Caki2 (cell line): ENCODE data around the gene DNAJA3. TPM values are rescaled to one million over a fixed set of nuclear protein-coding genes. Genes with fewer than 3 reads are reported as not detected.

Experiments used
- DNase-seq: peaks from one replicate; pipeline ENCODE4 v3.0.0-alpha.2; 2015; ENCODE audit warnings: low read depth
- in situ Hi-C: cut with HindIII; loops from 2 replicates; pipeline ENCODE4 v1.10.0; 2016; ENCODE audit warnings: low sequenced_read_pairs, low pct_unique_long_range_greater_than_20kb, mixed read lengths
- total RNA-seq: library from RNA; depleted of rRNA; stranded (reverse); fragments of >200 nt; shearing (Covaris generic); gene quantifications from 2 replicates; pipeline ENCODE4 v1.2.3, GENCODE V29; 2014; ENCODE audit warnings: low replicate concordance

DNAJA3 gene
- total RNA-seq, 1 experiment from 2014 or later, result 106 TPM

DNA sequence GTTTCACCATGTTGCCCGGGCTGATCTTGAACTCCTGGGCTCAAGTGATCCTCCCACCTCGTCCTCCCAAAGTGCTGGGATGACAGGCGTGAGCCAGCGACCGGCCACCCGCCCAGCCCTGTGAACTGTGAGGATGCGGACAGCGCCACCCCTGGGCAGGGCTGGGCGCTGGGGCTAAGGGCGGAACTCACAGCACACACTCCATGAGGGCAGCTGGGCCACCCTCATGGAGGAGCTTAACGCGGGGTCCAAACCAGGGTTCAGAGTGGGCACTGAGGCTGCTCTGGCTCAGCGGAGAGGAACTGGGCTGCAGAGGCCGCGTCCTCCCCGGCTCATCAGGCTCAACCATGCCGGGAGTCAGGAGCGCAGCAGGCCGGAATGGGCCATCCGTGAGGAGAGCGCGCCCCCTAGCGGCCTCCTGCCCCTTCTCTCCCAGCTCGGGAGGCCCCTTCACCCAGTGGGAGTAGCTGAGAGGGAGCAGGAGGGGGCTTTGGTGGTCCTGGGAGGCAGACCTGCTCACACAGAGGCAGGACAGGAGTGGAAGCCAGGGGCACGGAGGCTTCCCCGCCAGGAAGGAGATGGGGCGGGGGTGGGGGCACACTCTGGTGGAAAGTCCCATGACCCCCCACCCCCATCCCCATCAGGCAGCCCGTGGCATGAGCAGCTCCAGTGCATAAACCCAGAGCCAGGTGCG lies 23.1 kb upstream of the DNAJA3 start:
- peak; percentile 79 for DNase-seq

DNA sequence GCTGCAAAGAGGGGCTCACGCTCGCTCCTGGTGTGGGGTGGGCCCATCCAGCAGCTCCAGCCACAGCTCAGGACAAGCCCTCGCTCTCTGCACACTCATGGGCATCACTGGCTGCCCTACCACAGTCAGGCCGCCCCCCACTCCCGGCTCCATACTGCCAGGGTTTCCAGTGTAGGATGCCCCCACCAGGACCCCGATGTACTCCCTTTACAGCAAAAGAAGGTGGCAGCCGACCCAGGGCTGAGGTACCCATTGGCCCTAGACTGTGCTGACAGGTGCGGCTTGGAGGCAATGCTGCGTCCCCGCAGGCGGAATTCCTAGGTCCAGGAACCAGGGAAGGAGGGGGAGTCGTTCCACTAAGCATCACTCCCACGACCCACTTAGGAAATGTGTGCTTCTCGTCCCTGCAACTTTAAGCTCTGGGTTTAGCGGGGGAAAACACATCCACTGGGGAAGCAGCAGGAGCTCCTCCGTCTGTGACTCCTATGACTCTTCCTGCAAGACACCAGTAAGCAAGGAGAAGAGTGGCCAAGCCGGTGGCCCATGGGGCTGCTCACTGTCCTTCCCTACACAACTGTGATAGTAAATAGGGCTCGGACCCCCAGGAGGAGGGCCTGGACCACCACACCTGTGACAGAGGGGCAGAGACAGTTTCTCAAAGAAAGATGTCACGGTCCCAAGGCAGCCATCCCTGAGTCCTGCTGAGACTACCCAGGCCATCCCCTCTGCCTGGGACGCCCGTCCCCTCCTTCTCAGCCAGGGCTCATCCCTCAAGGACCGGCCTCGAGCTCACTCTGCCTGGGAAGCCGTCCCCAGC lies 22.3 kb upstream of the DNAJA3 start:
- no peak for DNase-seq
- in situ Hi-C loops, result no loop called here

More for the DNA sequence above, 23.1 kb upstream of the DNAJA3 start:
- in situ Hi-C loops, result no loop called here

DNA sequence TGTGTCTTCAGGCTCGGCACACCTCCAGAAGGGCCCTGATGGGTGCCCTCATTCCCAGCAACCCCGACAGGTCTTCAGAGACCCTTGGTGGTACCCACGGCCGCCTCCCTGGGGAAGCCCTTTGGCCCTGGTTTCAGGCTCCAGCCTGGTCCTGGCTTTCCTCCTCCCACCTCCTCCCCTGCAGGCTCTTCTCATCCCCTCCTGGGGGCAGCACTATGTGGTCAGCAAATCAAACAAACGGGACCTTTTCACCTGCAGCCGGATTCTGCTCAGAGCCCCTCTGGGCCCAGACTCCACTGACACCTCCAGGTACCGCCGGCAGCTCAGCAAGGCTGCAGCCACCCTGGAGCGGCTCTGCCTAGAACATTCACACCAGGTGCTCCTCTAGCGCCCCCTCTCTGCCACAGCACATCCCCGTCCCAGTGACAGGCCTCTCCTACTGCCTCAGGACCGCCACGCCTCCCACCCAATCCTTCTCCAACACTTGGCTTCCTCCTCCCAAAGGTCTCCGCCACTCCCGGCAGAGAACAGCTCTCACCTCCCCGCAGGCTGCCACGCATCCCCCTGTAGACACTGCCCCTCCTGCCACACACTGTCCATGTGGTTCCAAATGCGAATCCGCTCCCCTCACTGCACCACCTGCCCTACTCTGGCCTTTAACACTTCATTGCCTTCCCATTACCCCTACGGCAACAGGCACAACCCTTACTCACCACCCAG lies 21.3 kb upstream of the DNAJA3 start:
- DNase-seq, result peak; percentile 45
- in situ Hi-C loops, result no loop called here

DNA sequence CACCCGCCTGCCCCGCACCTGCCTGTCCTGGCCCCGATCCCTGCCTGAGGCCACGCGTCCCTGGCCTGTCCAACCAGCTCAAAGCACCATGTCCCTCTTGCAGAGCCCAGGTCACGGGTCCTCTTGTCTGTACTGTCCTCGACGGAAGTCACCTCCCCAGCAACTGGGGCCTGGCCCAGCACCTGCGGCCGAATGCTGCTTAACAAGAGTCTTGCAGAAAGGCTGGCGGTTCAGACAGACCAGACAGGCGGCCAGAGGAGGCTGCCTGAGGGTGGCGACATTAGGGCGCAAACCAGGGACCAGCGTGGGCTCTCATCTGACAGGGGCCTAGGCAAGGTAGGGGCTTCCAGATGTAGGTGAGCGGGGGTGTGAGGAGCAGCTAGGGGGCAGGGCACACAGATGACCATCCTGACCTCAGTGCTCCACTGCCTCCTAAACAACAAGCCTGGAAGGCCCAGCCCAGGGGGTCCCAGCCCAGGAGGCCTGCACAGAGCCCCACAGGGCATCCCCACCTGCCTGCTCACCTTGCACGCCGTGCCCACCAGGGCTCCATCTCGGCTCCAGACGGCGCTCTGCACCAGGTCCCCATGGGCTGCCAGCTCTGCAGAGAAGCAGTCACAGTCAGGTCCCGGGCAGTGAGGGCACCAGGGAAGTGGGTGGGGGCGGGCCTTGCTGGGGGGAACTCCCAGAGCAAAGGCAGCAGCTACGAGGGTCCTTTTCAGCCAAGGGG lies 20.5 kb upstream of the DNAJA3 start:
- in situ Hi-C loops, result no loop called here
- no peak for DNase-seq

DNA sequence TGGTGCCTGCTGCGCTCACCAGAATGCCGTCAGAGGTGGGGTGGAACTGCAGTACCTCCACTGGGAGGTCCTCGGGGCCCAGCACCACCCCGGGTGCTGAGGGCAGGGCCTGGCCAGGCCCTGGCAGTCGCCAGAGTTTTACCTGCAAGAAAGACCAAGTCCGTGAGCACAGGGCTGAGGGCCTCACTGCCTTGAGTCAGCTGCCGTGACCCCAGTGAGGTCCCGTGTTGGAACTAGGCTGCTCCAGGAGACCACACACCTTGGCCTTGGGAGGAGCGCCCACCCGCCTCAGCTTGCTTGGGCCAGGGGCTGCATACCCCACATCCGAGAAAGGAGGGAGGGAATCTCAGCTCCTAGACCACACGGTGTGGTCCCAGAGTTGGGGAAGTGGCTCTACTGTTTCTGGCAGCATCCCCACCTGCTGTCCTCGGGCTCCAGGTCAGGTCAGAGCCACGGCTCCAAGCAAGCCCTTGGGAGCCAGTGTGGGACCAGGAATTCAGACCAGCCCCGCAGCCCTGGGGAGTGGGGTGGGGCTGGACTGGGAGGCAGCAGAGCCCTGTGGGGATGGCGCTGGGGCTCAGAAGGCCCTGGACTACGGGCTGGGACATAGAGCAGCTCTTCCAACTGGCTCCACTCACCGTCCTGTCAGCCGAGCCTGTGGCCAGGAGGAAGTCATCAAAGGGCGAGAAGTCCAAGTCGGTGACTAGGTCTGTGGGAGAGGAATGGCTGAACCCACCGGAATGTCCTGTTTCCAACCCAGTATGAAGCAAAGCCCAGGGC lies 17.9 kb upstream of the DNAJA3 start:
- DNase-seq, result no peak
- in situ Hi-C loops, result no loop called here

DNA sequence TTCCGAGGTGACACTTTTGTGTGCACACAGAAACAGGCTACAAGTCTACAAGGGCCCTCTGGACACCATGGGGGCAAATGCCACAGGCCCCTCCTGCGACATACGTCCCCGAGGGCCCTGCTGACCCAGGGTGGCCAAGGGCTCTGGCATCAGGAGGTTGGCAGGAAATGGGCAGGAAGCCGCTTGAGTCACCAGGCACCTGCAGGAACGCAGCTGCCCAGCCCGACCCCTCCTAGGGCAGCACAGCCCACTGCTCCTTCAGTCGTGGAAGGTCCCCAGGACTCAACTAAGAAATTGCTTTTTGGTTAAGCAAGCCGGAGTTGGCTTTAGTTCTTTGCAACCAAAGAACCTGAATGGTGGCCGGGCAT lies 17.4 kb upstream of the DNAJA3 start:
- in situ Hi-C loops, result no loop called here
- no peak for DNase-seq

DNA sequence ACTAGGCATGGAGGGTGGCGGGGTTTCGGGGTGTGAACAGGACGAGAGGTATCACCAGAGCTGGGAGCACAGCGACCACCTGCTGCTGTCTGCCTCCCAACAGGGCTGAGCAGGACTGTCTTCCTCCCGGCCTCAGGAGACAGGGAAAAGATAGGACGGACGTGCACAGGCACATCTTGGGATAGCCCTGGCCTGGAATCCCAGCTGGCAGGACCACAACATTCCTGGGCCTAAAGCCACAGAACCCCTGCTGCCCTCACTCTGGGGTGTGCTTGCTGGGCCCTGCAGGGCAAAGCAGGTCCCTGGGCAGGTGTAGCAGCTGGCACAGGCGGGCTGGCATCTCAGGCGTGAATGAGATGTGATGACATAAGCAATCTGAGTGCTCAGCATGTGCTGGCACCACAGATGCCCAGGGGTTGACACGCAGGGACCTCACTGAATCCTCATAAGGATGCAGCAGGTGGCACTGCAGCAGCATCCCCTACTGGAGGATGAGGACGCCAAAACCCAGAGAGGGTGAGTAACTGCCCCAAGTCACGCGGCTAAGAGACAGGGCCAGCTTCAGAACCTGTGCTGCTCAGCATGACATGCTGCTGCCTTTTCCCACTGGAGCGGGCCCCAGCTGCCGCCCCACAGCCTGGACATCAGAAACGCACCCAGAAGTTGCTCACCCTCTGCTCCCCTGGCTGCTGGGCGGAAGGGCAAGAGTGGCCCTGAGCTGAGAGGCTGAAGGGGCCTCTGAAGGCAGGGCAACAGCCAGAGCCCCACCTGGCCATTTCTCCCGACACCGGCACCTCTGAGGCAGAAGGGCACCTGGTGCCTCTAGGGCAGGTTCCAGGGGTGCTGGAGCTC lies 16.4 kb upstream of the DNAJA3 start:
- in situ Hi-C loops, result no loop called here
- DNase-seq, result no peak

DNA sequence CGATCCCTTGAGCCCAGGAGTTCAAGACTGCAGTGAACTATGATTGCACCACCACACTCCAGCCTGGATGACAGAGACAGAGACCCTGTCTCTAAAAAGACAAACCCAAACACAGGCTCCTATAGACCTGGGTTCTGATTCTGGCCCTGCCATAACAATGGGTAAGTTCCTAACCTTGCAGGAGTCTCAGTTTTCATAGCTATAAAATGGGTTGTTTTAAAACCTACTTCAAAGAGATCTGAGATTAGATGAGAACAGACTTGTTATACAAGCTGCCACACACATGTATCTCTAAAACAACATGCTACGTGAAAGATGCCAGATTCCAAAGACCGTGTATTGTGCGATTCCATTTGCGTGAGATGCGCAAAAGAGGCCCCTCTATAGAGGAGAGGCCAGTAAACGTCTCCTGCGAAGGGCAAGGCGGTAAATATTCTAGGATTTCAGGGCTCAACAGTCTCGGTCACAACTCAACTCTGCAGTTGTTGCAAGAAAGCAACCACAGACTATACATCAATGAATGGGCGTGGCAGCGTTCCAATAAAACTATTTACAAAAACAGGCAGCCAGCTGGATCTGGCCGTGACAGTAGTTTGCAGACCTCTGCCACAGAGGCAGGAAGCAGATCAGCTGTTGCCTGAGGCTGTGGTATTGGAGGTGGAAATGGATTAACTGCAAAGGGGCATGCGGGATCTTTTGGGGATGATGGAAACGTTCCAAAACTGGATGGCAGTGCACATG lies 15.2 kb upstream of the DNAJA3 start:
- no peak for DNase-seq
- in situ Hi-C loops, result no loop called here

DNA sequence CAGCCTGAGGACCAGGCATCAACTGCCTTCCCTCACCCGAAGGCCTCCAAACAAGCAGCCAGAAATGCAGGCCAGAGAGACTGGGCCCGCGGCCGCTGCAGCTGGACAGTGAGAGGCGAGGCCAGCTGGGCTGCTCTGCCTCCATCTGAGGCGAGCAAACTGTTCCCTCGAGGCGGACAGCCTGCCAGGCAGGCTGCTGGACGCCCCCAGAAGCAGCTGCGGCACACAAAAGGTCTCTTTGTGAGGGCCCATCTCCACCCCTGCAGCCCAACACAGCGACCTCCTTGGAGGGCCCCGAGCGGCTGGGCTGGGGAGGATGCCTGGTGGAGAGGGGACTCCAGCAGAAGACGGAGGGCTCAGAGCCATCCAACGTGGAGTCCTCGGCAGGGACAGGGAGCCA lies 14.0 kb upstream of the DNAJA3 start:
- in situ Hi-C loops, result no loop called here
- no peak for DNase-seq

DNA sequence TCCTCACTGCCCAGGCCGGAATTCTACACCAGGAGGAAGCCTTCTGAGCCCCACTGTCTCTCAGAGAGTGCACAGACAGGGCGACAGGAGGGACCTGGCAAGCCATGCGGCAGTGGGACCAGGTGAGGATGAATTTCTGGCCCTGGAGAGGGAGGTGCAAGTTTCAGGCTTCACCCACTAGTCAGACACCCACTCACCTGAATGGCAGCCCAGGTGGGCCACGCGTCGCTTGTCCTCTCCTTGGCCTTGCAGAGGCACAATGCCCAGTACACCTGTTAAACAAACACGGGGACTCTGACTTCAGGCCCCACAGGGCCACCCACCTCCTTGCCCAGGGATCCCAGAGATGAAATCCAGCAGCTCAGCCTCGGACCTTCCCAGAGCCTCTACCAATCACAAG lies 13.5 kb upstream of the DNAJA3 start:
- in situ Hi-C loops, result no loop called here
- DNase-seq, result no peak

DNA sequence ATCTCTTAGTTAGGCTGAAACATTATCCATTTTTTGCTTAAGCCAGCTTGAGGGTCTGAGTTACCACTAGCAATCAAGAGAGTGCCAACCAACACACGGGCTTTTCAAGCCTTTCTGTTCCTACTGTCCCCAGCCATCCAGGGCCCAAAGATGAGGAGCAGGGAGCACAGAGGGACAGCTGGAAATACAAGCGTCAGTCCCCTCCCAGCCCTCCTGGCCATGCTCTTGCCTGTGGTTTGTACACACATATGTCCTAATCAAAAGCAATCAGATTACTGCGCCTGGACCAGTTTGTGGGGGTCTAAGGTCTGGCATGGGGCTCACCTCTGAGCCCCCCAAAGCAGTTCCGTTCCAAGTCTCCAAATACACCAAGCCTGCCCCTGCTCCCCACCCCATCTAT lies 12.8 kb upstream of the DNAJA3 start:
- no peak for DNase-seq
- in situ Hi-C loops, result no loop called here

DNA sequence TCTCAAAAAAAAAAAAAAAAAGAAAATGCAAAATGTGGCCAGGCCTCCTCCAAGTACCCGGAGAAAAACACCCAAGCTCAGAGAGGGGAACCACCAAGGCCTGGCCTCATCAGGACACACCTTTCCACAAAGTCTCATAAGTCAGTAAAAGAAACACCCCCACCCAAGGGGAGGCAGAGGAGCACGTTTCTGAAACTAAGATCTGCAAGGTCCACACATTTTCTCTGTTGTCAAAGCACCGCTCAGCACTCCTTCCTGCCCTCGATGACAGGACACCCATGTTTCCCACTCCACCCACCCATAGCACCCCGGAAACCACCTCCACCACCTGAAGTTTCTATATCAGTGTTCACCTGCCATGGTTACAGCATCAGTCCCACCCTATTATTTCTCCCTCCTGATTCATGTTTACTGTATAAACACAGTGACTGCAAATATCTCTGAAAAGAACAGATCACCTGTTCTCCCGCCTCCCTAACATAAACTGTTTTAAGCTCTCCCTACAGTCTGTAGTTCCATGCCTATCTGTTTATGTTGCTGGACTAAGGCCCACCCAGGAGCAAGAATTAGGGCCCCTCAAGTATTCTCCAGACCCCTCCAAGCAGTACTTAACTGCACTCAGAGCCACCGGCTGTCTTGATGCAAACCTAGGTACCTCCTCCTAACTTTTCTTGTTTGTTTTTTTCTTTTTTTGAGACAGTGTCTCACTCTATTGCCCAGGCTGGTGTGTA lies 11.3 kb upstream of the DNAJA3 start:
- DNase-seq, result no peak
- in situ Hi-C loops, result no loop called here

DNA sequence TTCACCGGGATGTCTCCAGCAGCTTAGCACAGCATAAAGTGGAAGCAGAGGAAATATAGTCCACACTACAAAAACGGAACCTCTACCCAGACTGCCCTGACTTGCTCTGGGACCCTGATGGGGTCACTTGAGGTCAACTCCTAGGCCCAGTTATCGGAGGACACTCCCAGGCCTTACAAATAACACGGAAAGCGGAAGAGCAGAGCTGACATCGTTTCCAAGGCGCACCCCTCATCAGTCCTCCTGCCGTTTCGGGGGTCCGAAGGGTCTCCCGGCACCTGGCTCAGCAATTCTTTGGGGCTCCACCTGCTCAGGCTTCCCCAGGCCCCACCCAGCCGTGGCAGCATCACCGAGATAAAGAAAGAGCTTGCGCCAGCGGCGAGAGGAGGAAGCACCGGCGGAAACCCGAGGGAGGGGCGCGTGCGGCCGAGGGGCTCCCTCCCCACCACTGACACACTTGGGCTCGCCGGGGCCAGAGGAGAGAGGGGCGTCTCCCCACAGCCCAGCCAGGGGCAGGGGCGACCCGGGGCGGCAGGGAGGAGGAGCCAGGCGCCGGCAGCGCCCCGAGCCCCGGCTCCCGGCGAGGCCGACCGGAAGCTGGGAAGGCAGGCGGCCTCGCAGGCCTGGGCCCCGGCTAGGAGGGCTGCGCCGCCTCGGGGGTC lies 10.0 kb upstream of the DNAJA3 start:
- DNase-seq, result peak; percentile 51
- in situ Hi-C loops, result no loop called here

DNA sequence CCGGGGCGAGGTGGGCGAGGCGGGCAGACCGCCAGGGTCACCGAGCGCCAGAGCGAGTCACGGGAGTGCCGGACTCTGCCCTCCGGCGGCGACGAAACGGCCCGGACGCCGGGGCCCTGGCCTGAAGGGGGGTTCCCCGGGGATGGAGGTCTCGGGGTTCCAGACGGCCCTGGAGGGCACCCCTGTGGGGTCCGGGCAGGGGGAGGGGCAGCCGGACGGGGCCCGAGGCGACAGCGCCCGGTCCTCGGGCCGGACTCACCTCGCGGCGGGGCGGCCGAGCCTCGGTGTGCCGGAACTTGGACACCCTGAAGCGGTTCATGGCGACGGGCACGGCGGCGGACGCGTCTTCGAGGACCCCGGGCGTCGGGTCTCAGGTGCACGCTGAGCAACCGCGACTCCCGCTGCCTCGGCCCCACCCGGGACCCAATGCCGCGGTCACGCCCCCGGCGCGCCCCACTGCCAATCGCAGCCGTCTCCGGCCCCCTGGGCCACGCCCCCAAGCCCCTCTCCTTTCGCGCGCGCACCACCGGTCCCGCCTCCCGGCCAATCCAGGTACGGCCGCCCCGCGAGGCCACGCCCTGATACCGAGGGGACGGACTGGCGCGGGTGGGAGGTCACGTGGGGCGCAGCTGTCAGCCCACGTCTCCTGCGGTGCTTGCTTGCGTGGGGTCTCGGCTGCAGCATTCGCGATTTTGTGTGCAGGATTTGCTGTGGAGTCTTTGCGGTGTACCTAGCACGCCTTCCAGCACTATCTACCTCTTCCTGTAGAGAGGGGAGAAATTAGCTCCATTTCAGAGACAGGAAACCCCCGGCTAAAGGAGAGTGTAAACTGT lies 9.3 kb upstream of the DNAJA3 start, which contains the start of gene CORO7:
Gene CORO7 (minus strand): TSS at position 397 of the 833 bp plus-strand sequence. CDS start 78 bp downstream, at position 319.
- DNase-seq, result peak; percentile 91
- in situ Hi-C loops, result no loop called here
